Femur (tissue), 1 donor: ENCODE measurements around the gene MEA1.
A peak's percentile ranks its signal among the peaks of the same experiment; 100 is the strongest.

Experiments
- DNase-seq: peaks from one replicate; pipeline ENCODE4 v3.0.0-alpha.2; 2017

The MEA1 gene

DNA sequence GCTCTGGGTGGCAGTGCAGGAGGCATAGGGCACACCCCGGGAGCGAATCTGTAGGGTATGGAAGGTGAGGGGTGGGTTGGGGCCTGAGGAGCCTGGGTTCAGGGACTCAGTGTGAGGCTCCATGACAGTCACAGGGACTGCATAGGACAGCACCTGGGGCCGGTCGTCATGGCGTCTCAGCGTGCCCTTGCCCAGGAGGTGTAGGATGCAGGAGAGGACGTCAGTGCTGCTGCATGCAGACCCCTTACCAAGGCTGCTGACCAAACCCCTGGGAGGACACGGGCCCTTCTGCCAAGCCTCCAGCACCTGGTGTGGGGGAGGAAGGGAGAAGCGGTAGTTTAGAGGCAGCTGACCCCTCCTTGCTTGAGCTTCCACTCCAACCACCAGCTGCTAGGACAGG, 24.0 kb upstream of the MEA1 start:
- no peak for DNase-seq

DNA sequence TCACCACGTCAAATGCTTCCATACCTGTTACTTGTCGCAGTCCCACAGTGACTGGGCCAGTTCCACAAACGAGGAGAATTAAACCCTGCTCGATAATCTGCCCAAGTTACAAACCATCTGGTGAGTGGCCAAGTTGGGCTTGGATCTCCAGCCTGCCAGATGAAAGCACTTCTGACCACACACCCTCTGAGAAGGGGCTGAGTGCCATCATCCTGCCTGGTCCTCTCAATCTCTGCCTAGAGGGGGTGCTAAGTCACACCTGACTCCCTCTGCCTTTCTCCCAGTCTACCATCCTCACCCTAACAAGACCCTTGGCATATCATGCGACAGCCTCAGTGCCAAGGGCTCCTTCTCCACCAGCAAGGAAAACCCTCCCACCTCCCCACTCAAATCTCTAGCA, 23.5 kb upstream of the MEA1 start:
- DNase-seq = no peak

DNA sequence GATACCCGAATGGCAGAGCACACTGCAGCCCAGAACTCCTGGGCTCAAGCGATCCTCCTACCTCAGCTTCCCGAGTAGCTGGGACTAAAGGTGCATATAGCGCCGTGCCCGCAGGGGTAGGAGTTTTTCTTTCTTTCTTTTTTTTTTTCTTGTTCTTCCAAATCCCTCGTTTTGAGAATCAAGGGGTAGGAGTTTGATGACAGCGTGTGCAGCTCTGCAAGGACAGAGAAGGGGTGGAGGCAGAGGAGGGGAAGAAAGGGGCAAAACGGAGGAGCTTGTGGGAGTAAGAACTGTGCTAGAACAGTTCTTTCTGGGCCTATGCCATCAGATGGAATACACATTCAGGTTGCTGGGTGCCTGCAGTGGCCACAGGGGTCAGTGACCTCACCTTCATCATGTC, 23.0 kb upstream of the MEA1 start:
- DNase-seq = no peak

DNA sequence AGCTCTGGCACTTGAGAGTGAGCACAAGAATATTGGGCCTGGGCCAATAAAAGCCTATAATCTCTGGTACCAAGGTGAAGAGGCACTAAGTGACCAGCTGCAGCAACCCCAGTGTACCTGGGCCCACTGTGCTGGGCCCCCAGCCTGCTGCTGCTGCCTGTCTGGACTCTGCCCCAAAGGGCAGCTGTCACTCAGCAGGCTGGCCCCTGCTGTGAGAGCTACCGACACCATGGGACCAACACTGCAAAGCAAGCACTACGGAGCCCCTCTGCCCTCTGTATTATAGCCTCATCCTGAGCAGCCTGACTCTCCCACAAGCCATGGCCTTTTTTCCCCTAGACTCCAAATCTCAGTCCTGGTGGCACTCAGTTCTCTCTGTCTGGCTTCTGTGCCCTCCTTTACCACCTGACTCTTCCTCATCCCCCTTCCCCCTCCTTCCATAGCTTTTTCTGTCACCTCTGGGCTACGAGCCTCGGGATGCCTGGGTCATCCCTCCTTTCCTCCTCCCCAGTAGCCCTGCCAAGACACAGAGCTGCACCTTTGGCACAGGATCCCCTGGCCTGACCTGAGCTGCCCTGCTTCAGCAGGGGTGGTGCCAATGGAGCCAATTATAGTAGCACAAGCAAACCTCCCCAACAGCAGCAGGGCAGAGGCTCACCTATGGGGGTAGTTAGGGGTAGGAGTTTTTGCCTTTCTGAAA, 21.9 kb upstream of the MEA1 start:
- DNase-seq = no peak

DNA sequence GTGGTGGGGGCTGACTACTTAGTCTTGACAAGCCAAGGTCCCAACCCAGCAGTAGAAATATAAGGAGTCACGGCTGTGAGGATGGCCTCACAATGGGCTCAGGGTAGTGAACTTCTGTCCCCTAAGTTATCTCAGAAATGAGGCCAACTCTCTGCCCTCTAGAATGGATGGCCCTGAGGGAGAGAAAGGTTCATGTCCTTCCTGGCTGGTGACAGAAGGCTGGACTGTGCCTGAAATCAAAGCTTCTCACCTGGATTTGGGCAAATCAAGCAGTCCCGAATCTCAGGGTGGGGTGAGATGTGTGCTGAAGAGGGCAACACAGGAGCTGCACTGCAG, 20.4 kb upstream of the MEA1 start:
- no peak for DNase-seq

DNA sequence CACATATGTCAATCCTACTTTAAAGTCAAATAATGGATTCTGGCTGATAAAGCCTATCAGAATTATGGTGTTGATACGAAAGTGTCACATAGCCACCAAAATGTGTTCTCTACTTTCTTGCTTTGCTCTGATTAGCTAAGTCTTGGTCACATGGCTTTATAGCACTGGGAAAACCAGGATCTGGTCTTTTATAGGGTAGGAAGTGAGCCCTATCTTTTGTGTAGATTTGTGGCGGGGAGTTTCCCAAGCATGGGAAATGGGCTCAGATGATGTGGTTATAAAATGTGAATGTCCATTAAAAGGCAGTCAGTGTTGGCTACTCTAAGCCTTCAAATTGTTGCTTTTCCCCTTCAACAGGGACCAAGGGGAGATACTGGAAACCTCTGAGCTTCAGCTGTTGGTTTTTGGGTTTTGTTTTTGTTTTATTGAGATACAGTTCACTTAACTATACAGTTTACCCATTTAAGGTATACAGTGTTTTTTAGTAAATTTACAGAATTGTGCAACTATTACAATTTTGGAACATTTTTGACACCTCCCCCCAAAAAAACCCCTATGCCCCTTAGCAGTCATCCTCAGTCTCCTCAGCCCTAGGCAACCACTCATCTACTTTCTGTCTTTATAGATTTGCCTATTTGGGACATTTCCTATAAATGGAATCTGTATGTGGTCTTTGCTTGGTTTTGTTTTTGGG, 19.9 kb upstream of the MEA1 start:
- no peak for DNase-seq

- no peak for DNase-seq
Observed at GRCh38 chr6:43032326-43032725, 18.6 kb upstream of the MEA1 start.

GRCh38 chr6:43029120-43029519, 15.4 kb upstream of the MEA1 start:
- no peak for DNase-seq

DNA sequence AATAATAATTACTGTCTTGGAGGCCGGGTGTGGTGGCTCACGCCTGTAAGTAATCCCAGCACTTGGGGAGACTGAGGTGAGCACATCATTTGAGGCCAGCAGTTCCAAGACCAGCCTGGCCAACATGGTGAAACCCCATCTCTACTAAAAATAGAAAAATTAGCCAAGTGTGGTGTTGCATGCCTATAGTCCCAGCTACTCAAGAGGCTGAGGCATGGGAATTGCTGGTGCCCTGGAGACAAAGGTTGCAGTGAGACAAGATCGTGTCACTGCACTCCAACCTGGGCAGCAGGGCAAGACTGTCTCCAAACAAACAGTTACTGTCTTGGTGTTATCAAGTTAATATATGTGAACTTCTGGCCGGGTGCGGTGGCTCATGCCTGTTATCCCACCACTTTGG, 12.6 kb upstream of the MEA1 start:
- no peak for DNase-seq

GRCh38 chr6:43024436-43024835, 10.7 kb upstream of the MEA1 start:
- no peak for DNase-seq

- peak; percentile 89 for DNase-seq
Observed at GRCh38 chr6:43021270-43022047, 7.7 kb upstream of the MEA1 start, which contains the start of gene RRP36. Gene RRP36, plus strand, starts transcription at chr6:43021623. Its CDS starts 32 bp downstream, at chr6:43021655.

DNA sequence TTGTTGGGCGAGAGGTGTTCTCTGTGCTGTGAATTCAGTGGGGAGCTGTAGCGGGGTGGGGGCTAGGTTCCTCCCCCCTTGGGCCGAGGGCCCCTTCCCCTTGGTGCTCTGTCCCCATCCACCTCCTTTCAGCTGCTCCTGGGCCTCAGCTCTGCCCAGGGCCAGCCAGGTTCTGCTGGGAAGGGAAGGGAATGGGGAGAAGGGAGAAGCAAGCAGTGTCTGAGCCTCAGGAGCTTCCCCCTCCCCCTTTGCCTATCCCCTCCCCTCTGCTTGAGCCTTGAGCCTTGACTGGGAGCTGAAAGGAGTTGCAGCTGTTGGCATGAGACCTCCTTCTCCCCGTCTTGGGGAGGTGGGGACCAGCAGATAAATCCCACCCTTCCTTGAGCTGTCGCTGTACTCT, 7.1 kb upstream of the MEA1 start:
- no peak for DNase-seq

GRCh38 chr6:43020052-43020705, 6.4 kb upstream of the MEA1 start:
- DNase-seq = no peak

DNA sequence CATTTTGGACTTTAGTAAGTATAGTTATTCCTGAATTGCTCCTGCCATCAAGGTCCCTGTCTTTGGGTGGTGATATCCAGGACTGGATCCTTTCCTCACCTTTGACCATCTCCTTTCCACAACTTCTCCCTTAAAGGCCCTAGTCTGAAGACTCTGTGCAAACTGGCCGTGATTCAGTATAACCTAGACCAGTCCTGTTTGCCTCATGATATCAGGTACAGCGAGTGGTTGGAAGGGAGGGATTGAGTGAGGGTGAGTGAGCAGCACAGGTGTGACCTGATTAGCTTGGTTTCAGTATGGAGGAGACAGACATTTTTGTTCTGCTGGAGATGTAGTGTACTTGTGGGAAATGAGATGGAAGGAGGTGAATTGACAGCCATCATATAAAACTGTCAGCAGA, 5.4 kb upstream of the MEA1 start:
- no peak for DNase-seq

DNA sequence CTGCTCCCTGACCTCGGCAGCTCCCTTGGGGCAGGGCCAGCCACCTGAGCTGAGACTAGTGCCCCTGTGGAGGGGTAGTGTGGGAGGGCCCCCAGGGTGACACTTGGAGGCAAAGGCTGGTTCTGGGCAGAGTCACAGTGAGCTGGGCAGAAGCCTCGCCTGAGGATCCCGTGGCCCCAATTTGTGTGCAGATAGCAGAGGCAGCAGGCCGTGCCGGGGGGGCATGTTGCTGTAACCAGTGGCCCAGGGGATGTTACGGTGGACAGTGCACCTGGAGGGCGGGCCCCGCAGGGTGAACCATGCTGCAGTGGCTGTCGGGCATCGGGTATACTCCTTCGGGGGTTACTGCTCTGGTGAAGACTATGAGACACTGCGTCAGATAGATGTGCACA, 3.2 kb upstream of the MEA1 start:
- no peak for DNase-seq

DNA sequence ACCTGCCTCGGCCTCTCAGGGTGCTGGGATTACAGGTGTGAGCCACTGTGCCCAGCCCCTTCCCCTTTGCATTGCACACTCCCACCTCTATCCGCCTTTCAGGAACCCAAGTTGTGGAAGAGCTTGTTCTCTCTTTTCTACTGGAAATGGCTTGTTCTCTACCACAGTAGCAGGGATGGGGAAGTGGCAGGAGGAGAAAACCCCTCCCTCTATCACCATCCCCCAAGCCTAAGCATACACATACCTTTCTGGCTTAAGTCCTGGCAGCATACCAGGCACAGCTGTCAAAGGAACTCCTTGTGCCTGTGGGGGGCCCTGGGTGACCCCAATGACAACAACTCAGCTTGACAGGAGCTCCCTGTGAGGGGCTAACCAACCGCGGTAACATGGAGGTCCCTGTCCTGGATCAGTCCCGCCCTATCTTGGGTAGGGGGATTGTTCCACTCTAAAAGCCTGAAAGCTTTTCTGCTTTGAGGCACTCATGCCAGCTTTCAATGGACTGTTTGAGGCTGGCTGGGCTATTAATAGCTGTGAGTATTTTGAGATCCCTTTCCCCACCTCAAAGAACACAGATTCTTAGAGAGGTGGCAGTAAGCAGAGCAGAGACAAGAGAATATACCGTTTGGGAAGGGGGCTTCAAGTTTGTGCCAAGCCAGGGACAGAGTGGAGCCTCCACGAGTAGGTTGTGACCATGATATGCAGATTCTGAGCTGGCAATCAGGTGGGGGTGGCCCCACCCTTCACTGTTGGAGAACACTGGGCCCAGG, 2.6 kb upstream of the MEA1 start:
- DNase-seq = peak; percentile 60

GRCh38 chr6:43014434-43014909, 726 bp upstream of the MEA1 start:
- no peak for DNase-seq

- no peak for DNase-seq
Observed at GRCh38 chr6:43013097-43013842, 476 bp downstream of the MEA1 start.

- DNase-seq = no peak
Observed at GRCh38 chr6:43012364-43012763, 1.4 kb downstream of the MEA1 start.

DNA sequence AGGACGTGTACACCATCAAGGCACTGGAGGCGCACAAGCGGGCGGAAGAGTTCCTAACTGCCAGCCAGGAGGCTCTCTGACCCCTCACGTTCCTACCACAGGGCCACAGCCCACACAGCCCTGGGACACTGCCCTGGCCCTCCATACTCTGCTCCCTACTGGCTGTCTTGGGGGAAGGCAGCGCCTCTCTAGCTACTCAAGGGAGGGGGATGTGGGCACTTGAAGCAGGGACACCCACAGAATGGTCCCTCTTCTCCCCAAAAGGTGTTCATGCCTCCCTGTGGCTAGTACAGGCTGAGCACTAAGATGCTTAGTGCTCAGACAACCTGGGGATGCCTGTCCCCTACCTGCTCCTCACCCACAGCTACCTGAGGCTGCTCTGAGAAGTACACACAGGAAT, 2.5 kb downstream of the MEA1 start:
- no peak for DNase-seq

DNA sequence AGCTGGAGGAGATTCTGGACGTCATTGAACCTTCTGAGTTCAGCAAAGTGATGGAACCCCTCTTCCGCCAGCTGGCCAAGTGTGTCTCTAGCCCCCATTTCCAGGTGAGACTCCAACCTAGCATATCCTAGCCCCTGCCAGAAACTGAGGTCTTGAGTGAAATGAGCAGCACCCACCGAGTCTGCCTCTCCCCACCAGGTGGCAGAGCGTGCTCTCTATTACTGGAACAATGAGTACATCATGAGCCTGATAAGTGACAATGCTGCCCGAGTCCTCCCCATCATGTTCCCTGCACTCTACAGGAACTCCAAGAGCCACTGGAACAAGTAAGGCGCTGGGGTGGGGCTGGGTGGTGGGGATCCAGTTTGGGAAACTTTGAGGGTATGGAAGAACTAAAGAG, 4.6 kb downstream of the MEA1 start:
- peak; percentile 59 for DNase-seq

GRCh38 chr6:43007126-43007525, 6.6 kb downstream of the MEA1 start:
- no peak for DNase-seq
